PC-9 (cell line): ENCODE measurements around the gene GANAB.

Experiments
- EZH2 ChIP-seq: fragments of 200-600 bp; sonication (generic); IDR thresholded peaks from 2 replicates; pipeline ENCODE4 v1.8.0; 2017; ENCODE audit warnings: antibody characterized with exemption, low read depth
- TF ChIP-seq, protein P1 (sequence below): fragments of 200-600 bp; sonication (generic); conservative IDR thresholded peaks from 2 replicates; pipeline ENCODE4 v1.6.1; 2017; ENCODE audit warnings: mixed run types, antibody characterized with exemption, mild to moderate bottlenecking, moderate library complexity

DNA sequence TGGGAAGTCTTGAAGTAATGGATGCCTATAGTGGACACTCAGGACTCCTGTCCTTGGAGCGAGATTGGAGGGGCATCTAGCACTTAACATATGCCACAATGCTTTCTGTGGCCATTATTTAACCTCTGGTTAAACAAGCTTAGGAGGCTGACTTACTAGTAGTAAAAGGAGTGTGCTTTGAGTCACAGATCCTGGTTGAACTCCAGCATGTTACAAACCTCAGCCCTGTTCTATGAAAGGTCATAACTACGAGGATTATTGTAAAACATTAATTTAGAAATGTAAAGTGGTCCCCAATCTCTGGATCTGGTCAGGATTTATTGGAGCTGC, 26.7 kb upstream of the GANAB start:
- TF ChIP-seq, protein P1, sequence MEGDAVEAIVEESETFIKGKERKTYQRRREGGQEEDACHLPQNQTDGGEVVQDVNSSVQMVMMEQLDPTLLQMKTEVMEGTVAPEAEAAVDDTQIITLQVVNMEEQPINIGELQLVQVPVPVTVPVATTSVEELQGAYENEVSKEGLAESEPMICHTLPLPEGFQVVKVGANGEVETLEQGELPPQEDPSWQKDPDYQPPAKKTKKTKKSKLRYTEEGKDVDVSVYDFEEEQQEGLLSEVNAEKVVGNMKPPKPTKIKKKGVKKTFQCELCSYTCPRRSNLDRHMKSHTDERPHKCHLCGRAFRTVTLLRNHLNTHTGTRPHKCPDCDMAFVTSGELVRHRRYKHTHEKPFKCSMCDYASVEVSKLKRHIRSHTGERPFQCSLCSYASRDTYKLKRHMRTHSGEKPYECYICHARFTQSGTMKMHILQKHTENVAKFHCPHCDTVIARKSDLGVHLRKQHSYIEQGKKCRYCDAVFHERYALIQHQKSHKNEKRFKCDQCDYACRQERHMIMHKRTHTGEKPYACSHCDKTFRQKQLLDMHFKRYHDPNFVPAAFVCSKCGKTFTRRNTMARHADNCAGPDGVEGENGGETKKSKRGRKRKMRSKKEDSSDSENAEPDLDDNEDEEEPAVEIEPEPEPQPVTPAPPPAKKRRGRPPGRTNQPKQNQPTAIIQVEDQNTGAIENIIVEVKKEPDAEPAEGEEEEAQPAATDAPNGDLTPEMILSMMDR: no peak
- TF ChIP-seq EZH2: no peak
